GM12878 (cell line): Measurements from ENCODE around the gene GSE1. TPM values are rescaled to one million over a fixed set of nuclear protein-coding genes. Genes with fewer than 3 reads are reported as not detected.

Source experiments
- ATAC-seq: fragments of 200-7000 bp; cut with Tn5 transposase; 3 replicates; pipeline ENCODE4 v1.9.1; 2020; ENCODE audit warnings: mild to moderate bottlenecking, moderate library complexity
- BruUV-seq: library from RNA; stranded (reverse); fragments of 400-500 nt; replicated peaks from 2 replicates; lab custom pipeline; 2021; lab: Mats Ljungman, UMichigan
- CTCF ChIA-PET: fragments of 300-600 bp; sonication (Branson Sonifier 250); formaldehyde crosslinking; extraction: SDS; loops from one replicate; lab custom pipeline; 2021; ENCODE audit warnings: inconsistent platforms; lab: Yijun Ruan, JAX
- POLR2A ChIA-PET: fragments of 350-600 bp; formaldehyde crosslinking; extraction: SDS; loops from one replicate; lab custom pipeline; 2021; ENCODE audit warnings: inconsistent platforms; lab: Charles Lee
- RAD21 ChIA-PET: fragments of 300-600 bp; sonication (Branson Sonifier 250); formaldehyde crosslinking; loops from one replicate; lab custom pipeline; 2023; ENCODE audit warnings: antibody characterized with exemption; ENCODE audit not compliant: unreplicated experiment; lab: Charles Lee
- SMC1A ChIA-PET: fragments of 300-600 bp; sonication (Branson Sonifier 250); formaldehyde crosslinking; loops from one replicate; lab custom pipeline; 2023; ENCODE audit not compliant: unreplicated experiment, uncharacterized antibody; lab: Charles Lee
- DNase-seq: peaks from one replicate; pipeline ENCODE4 v3.0.0-alpha.2; 2011; ENCODE audit warnings: low read depth, low spot score
- FAIRE-seq: peaks from 3 replicates; lab custom pipeline; 2011; peaks lifted over from hg19 to GRCh38; lab: Jason Lieb, UNC
- H2AFZ ChIP-seq: 2 replicates; pipeline ENCODE4 v1.6.0; 2011; ENCODE audit warnings: low read depth, low read length, control low read depth; ENCODE audit not compliant: control insufficient read depth
- H3K27ac ChIP-seq: 2 replicates; pipeline ENCODE4 v1.5.1; 2011; ENCODE audit warnings: control low read depth; ENCODE audit not compliant: control insufficient read depth, insufficient read depth
- H3K27me3 ChIP-seq, 2 experiments: replicated peaks in 1 of 2; 2 replicates each; pipeline versions ENCODE4 v1.6.0 to v1.6.1; 2011; ENCODE audit warnings: low read length in 1 of 2; ENCODE audit not compliant: control insufficient read depth in 2 of 2, insufficient read depth in 2 of 2
- H3K36me3 ChIP-seq, 2 experiments: 2 replicates each; pipeline ENCODE4 v1.5.1; 2011; ENCODE audit warnings: low read length in 1 of 2; ENCODE audit not compliant: control insufficient read depth in 2 of 2, insufficient read depth in 2 of 2
- H3K4me1 ChIP-seq: 2 replicates; pipeline ENCODE4 v1.6.1; 2011; ENCODE audit warnings: mild to moderate bottlenecking, low read length, moderate library complexity, mixed read lengths; ENCODE audit not compliant: control insufficient read depth, insufficient read depth
- H3K4me2 ChIP-seq: 2 replicates; pipeline ENCODE4 v1.6.0; 2011; ENCODE audit warnings: control low read depth; ENCODE audit not compliant: control insufficient read depth, insufficient read depth
- H3K4me3 ChIP-seq: fragments of 200-600 bp; sonication (generic); 2 replicates; pipeline ENCODE4 v1.5.1; 2016
- H3K79me2 ChIP-seq: 2 replicates; pipeline ENCODE4 v1.6.0; 2011; ENCODE audit warnings: low read length; ENCODE audit not compliant: control insufficient read depth, insufficient read depth
- H3K9ac ChIP-seq: 2 replicates; pipeline ENCODE4 v1.8.0; 2011; ENCODE audit warnings: low read length, control low read depth, mixed read lengths; ENCODE audit not compliant: control insufficient read depth, insufficient read depth
- H3K9me3 ChIP-seq: replicated peaks from 3 replicates; pipeline ENCODE4 v1.5.1; 2011; ENCODE audit warnings: mild to moderate bottlenecking, low read length; ENCODE audit not compliant: control insufficient read depth, insufficient read depth
- H4K20me1 ChIP-seq: 2 replicates; pipeline ENCODE4 v1.6.0; 2011; ENCODE audit not compliant: control insufficient read depth, insufficient read depth
- EGR1 ChIP-seq, 2 experiments: IDR thresholded peaks; 1 replicate in 1 of 2; 2 replicates in 1 of 2; pipeline ENCODE4 v1.6.1; 2011 to 2012; ENCODE audit warnings: low read depth in 2 of 2, low read length in 2 of 2, borderline replicate concordance in 1 of 2, mild to moderate bottlenecking in 1 of 2, moderate library complexity in 1 of 2
- IRF5 ChIP-seq: fragments of 450-650 bp; IDR thresholded peaks from 2 replicates; pipeline ENCODE4 v1.6.1; 2017; ENCODE audit warnings: borderline replicate concordance
- SKIL ChIP-seq: fragments of 450-650 bp; IDR thresholded peaks from 2 replicates; pipeline ENCODE4 v1.6.1; 2017; ENCODE audit warnings: mild to moderate bottlenecking, low read depth, inconsistent platforms; ENCODE audit not compliant: poor library complexity, severe bottlenecking
- SP1 ChIP-seq: IDR thresholded peaks from one replicate; pipeline ENCODE4 v1.6.1; 2011; ENCODE audit warnings: low read depth, low read length
- WGBS: methylation state at CpG from one replicate; pipeline ENCODE4 v1.1.6; 2016; ENCODE audit warnings: low lambda C conversion rate; ENCODE audit not compliant: insufficient replicate concordance, insufficient coverage; ENCODE audit errors: missing lambda C conversion rate; 5-methylcytosine and 5-hydroxymethylcytosine counted together
- in situ Hi-C: fragments of 300-500 bp; cut with MboI; formaldehyde crosslinking; loops from 9 replicates; pipeline ENCODE4 v1.14.3; 2018; ENCODE audit warnings: mixed read lengths
- intact Hi-C: fragments of 100-400 bp; cut with micrococcal nuclease; formaldehyde crosslinking; loops from one replicate; pipeline ENCODE4 v1.14.2; 2022; ENCODE audit not compliant: unreplicated experiment
- polyA plus RNA-seq, 11 experiments: library from polyadenylated mRNA; depleted of rRNA in 4 of 11; unstranded in 6 of 11; stranded (reverse) in 5 of 11; fragments of >200 nt; fragmentation: Nextera tagmentation in 4 of 11; fragmentation: Illumina TruSeq in 1 of 11; extraction: Ambion mirVana in 4 of 11; extraction: Trizol in 1 of 11; gene quantifications; 1 replicate in 1 of 11; 2 replicates in 10 of 11; pipeline versions ENCODE4 v1.2.1 to v1.2.3, GENCODE V29; 2011 to 2016; ENCODE audit warnings: inconsistent platforms in 2 of 11, missing spikeins in 2 of 11, low read depth in 1 of 11
- total RNA-seq, 4 experiments: library from RNA; depleted of rRNA in 3 of 4; stranded (reverse); fragments of >200 nt in 3 of 4; fragmentation: Illumina TruSeq in 1 of 4; extraction: Trizol in 1 of 4; gene quantifications; 2 replicates each; pipeline versions ENCODE4 v1.2.1 to v1.2.3, GENCODE V29; 2013 to 2021

GSE1 gene
- total and polyA plus RNA-seq, 10 of the 15 experiments (the other 5 are each of a cell fraction or from before 2014, with no cell fraction given) = 4.6 to 58.7 (median 18.2) TPM

- TF ChIP-seq SKIL (no peak), IRF5 (no peak)
Observed at GRCh38 chr16:85594978-85595661, 18.0 kb upstream of the GSE1 start (continued).

GRCh38 chr16:85595812-85596502 is 17.2 kb upstream of the GSE1 start:
- intact Hi-C loops (no loop called here), in situ Hi-C loops (no loop called here)
- no peaks in the 10 kb centered on the region; the same call in none of the 2 replicates for H3K79me2 ChIP-seq
- no peak overlapping the region for H3K9ac ChIP-seq
- H2AFZ ChIP-seq = no peak overlapping the region
- POLR2A ChIA-PET = no interaction called here
- no peaks in the 10 kb centered on the region for H3K9me3 ChIP-seq
- no peak overlapping the region for H3K27ac ChIP-seq
- CTCF ChIA-PET = interaction anchor here (0.6 kb wide), 1 partner anchor 176 kb away, joined by 3 read pairs; no protein-coding TSS in a partner anchor
- ATAC-seq = no peak
- no peak overlapping the region for H3K4me2 ChIP-seq
- peaks cover 8% of the 10 kb centered on the region; the same call in 1 of the 2 replicates for H3K4me1 ChIP-seq
- no peak for FAIRE-seq
- 75% methylated on average over 16 of the region's 18 CpGs for WGBS
- BruUV-seq = no TSS peak
- no peaks in the 10 kb centered on the region for H3K27me3 ChIP-seq
- no peak overlapping the region for H3K4me3 ChIP-seq
- no peaks in the 10 kb centered on the region; the same call in 1 of the 2 replicates for H4K20me1 ChIP-seq
- TF ChIP-seq SP1 (no peak), EGR1 (IDR thresholded peaks at IDR 0.05; ENCODE audit: borderline replicate concordance in 1 of 2, low read depth in 2 of 2, low read length in 2 of 2) (0 out of 3 replicates have a peak, but pooled peaks of 1 of the 2 experiments have one; percentile 12)
- H3K36me3 ChIP-seq = peaks cover 0 to 2% of the 10 kb centered on the region in 2 experiments; a peak in 3 of 4 replicates
- no peak for DNase-seq
- SMC1A ChIA-PET = no interaction called here
- RAD21 ChIA-PET = no interaction called here
